ENCODE data around the gene TOR2A.

The TOR2A gene

DNA sequence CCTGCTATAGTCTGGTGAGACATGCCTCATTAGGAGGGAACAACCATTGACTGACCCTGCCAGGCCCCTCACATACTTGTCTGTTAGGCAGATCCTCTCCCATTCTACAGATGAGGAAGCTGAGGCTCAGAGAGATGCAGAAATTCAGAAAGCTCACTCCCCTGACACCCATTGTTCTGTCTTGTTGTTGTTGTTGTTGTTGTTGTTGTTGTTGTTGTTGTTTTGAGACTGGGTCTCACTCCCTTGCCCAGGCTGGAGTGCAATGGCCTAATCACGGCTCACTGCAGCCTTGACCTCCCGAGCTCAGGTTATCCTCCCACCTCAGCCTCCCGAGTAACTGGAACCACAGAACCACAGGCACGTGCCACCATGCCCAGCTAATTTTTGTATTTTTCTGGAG is 41.4 kb downstream of the TOR2A start:
- DNase-seq = no peak

DNA sequence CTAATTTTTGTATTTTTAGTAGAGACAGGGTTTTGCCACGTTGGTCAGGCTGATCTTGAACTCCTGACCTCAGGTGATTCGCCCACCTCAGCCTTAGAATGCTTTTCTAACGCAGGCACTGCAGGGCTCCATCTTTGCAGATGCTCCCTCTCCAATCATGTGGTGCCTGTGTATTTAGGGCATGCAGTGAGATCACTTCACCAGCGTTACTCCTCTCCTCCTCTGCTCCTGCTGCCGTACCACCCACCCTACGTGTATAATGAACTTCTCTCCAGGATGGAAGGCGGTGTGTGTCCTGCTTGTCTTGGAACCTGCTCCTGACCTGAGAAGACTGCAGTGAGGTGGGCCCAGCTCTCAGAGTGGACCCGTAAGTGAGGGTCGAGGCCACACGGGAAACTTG is 42.0 kb downstream of the TOR2A start:
- no peak for DNase-seq

DNA sequence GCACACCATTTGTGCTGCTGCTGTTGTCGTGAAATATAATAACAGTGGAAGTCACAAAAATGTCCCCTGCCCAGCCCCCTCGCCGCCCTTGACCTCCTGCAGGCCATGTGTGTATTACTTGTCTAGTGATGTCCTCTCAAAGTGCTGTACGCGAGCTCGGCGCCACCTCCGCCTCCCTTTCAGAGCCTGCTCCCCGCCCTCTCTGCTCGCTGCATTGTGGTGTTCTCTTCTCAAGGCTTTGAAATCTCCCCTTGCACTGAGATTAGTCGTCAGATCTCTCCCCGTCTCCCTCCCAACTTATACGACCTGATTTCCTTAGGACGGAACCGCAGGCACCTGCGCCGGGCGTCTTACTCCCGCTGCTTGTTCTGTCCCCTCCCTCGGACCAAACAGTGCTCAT is 43.0 kb downstream of the TOR2A start:
- DNase-seq = no peak

DNA sequence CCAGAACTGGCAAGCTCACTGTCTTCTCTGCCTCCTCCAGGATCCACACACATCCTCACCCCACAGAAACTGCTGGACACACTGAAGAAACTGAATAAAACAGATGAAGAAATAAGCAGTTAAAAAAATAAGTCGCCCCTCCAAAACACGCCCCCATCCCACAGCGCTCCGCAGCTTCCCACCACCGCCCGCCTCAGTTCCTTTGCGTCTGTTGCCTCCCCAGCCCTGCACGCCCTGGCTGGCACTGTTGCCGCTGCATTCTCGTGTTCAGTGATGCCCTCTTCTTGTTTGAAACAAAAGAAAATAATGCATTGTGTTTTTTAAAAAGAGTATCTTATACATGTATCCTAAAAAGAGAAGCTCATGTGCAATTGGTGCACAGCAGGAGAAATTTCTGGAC is 44.4 kb downstream of the TOR2A start:
- no peak for DNase-seq

DNA sequence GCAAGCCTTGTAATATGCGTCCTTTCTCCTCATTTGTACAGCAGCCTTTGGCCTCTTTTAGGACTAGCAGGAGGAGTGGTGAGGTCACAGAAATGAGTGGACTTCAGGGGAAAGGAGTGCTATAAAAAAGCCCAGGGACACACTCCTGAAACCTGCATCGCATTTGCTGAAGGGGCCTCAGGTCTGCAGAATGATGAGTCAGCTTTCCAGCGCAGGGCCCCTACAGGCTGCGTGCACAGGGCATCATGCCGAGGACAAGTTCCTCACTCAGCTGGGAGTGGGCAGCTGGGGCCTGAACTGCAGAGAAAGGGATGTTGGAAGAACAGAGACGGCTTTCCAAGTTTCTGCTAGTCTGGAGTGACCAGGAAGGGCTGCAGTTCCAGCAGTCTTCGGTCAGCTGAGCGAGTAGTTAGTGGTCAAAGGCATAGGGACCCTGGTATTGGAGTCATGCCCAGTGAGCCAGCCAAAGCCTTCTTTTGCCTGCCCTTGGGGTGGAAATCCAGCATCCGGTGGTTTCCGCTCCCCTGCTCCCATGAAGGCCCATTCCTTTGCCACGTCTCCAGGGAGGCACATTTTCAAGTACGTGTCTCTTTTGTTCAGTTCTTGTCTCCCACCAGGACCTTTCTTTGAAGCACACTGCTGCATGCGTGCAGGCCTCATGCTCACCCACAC is 45.6 kb downstream of the TOR2A start:
- DNase-seq = no peak

DNA sequence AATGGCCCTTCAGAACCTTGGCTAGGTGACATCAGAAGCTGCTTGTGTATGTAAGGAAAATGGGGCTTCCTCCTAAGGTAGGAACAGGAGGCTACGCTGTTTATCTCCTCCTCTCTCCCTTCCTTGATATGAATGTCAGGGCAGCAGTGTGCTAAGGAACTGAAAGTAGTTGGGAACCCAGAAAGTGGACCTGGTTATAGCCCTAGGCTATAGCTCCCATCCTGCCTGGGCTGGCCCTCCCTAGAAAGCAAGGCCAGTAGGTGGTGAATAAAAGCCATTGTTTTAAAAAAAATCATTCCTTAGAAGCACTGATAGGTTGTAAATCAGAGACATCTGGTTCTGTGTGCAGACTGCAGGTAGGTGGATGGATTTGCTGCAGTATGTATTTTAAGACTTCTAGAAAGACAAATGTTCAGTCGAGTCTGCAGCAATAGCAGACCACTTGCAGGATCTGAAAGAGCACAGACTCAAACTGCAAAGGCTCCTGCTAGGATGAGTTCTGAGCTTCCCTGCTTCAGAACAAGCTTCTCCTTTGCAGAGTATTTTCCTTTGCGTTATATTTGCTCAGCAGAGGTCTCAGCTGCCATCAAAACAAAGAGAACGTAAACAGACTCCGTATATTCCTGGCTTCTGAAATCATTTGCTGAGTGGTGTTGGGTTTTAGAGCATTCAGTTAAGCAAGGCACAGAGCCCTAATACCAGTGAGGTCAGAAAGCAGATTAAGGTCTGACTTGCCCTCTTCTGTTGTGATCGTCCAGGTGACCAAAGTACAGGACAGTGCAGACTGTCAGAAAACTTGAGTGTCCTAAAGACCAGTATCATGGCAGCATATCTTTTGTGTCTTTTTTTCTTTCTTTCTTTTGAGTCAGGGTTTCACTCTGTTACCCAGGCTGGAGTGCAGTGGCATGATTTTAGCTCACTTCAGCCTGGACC is 48.4 kb downstream of the TOR2A start:
- DNase-seq = no peak

DNA sequence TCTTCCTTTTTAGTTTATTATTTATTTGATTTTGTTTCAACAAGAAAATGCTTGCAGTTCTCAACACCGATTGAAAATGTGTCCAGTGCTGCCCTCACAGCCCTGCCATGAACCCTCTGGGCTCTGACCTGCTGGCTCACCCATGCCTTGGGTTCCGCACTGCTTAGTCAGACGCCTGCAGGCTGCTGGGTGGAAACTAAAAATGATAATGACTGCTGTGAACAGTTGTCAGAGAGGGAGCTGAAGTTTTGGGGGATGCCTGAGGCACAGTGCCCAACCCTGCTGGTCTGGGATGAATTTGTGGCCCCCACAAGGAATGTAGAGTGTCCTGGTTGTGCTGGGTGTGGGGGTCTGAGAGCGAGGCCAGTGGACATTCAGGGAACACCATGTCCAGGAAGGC is 50.5 kb downstream of the TOR2A start:
- no peak for DNase-seq

DNA sequence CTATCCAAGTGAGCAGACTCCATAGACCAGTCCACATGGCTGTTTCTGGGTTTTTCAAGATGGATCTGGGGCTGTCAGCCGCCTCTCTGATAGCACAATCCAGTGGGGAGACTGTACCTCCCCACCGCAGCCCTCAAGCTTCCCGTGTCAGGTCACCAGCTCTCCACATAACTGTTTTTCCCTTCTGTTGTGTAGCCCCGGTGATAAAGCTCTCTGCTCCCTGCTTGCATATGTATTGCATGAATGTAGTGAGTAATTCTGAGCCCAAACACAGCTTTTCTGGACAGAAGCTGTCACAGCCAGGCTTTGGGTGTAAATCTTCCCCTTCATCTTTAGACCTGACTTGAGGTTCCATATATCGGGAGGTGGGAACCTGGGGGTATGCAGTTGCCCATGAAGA is 51.4 kb downstream of the TOR2A start:
- DNase-seq = no peak

DNA sequence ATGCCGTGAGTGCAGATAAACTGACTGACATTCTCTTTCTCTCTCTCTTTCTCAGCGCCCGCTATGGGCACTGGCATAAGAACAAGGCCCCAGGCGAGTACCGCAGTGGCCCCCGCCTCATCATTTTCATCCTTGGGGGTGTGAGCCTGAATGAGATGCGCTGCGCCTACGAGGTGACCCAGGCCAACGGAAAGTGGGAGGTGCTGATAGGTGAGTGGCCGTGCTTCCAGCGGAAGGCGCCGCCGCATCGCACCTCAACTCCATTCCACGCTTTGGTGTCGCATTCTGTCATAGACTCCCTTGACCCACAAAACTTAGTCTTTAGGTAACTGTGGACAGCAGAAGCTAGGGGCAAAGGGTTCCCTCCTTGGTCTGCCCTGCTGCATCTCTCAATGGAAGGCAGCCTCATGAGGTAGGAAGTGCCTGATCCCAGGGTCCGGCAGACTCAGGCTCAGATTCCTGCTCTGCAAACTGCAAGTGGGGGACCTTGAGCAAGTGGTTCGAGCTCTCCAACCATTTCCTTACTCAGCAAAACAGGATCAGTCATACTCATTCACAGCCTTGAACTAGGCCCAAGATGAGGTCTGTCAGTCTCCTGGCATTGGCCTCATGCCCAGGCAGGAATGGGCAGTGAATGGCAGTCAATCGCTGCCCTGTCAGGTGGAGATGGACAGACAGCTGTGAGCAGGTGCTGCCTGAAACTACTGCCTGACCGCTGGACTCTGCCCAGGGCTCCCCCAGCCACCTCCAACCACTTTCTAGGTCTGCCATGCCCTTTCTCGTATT is 52.5 kb downstream of the TOR2A start:
- no peak for DNase-seq
